Left cardiac atrium (tissue), 4 donors: Measurements from ENCODE around the gene NCK2. TPM values are rescaled to one million over a fixed set of nuclear protein-coding genes. Genes with fewer than 3 reads are reported as not detected.
A peak's percentile ranks its signal among the peaks of the same experiment; 100 is the strongest.

Experiments used
- ATAC-seq, 2 donors: fragments of 200-7000 bp; cut with Tn5 transposase; one replicate each; pipeline ENCODE4 v1.9.1; 2020; ENCODE audit warnings: mild to moderate bottlenecking in 2 of 2, moderate library complexity in 2 of 2
- DNase-seq: peaks from one replicate; pipeline ENCODE4 v3.0.0-alpha.2; 2020
- intact Hi-C, 2 donors: fragments of 100-400 bp; cut with DNase I; formaldehyde crosslinking; loops; one replicate each; pipeline versions ENCODE4 v1.14.1 to v1.15.1; 2022 to 2023
- total RNA-seq, 2 donors: library from RNA; stranded (reverse); fragmentation: NEBNext Ultra II Directional; extraction: Animal tissue kit (Norgen Biotek cat#: 25700); gene quantifications; one replicate each; pipeline ENCODE4 v1.2.1, GENCODE V29; 2021
- donor health status: DM: no; HTN: yes; CAD: no.
- donor health status: DM: no; HTN: yes; CAD: no; lungs with severe emphysema.
- donor health status: DM: yes; HTN: yes; CAD: no.
- donor health status: Dilated cardiomyopathy.

Gene NCK2
- total RNA-seq, 2 donors from 2014 or later, result 30.7 to 36.5 TPM

DNA sequence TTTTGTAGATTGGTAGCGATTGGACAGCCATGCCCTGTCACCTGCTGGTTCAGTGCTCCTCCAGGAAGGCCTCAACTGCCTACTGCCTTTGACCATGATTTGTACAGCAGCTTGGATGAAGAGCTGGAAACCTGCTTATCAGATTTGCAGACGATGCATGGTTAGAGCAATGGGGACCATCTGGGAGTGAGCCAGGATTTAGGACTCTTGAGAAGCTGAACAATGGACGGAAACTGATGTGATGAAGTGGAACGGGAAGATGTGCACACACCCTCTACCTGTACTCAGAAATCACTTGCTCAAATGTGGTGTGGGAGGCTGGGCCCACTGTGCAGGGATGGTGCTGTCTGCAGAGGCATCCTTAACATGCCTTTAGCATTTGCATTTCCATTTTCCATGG lies 57.2 kb downstream of the NCK2 start:
- intact Hi-C loops, result no loop called here
- no peak for ATAC-seq

DNA sequence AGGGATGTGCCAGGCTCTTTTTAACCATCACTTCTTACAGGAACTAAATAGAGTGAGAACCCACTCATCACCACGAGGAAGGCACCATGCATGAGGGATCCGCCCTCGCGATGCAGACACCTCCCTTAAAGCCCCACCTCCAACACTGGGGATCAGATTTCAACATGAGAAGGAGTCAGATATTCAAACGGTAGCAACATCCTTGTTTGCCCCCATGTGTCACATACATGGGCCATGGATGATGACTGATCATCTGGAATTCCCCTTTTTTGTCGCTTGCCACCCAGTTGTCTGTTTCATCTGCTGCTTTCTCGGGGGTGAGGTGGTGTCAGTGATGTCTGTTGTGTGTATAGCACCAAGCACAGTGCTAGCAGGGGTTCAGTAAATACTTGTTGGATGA lies 57.9 kb downstream of the NCK2 start:
- intact Hi-C loops, result no loop called here
- ATAC-seq (no peak), DNase-seq (no peak)

More for the DNA sequence above, 57.2 kb downstream of the NCK2 start:
- no peak for DNase-seq

DNA sequence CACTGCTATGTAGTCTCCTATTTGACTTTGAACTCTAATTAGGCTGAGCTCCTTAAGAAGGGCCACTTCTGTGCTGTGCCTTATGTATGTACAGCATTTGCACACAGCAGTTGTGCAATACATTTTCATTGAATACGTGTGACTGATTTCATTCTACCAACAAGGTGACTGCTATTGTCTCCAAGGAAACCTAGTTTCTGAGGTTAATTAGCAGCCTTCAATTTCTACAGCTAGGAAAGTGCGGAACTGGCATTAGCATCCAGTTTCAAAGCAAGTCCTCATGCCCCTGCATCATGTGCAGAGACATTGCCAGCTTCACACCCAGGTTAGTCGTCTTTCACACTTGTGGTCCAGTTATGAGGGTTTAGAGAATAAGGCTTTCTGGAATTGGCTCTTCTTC lies 58.6 kb downstream of the NCK2 start:
- DNase-seq (no peak), ATAC-seq (no peak)
- intact Hi-C loops, result no loop called here

DNA sequence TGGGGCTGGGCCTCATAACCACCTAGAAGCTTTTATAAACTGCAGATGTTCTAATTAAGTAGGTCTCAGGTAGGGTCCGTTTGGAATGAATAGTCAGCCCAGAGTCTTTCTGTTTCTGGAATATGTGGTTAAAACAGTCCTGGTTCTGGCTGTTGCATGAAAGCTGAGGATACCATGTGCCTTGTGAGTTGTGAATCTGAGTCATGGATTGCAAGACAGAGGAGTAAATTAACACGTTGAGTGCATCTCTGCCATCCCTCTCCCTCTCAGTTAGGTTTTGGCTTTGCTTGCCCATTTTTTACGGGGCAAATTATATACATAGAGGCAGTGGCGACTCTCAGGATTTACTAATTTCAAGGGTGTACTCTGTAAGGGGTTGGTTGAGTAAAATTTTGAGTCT lies 59.1 kb downstream of the NCK2 start:
- DNase-seq (no peak), ATAC-seq (no peak)
- intact Hi-C loops, result no loop called here

DNA sequence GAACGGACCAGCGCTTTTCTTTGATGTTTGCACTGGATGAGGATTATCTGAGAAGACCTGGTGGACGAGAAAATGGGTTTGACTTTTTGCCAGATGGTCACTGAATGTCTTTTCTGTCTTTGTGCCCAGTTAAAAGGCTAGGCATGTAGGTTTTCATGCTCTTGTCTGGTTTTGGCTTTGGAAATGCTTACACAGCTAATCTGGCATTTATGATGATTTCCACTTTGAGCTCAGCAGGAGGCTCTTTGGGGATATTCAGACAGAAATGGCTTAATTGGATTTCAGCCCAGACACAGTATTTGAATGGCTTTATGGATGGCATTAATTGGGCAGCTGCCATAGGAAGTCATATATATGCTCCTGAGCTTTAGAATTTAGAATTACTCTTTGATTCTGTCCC lies 59.6 kb downstream of the NCK2 start:
- no peak for ATAC-seq
- no peak for DNase-seq
- intact Hi-C loops, result no loop called here

DNA sequence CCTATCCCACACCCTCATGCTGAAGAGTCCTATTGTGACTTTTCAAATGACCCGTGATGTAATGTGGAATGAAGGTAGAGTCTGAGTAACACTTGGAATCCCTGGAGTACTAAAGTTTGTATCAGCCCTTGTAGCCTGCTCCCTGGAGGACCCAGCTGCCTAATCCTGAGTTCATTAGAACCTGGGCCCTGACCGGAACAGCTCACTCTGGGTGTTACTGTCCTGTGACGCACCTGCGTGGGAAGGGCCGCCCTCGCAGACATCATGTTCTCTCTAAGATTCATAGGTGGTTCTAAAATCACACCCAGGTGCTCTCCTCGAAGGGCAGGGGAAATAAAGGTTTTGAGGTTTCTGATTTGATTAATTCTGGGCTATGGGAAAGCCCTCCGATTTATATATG lies 62.3 kb downstream of the NCK2 start:
- intact Hi-C loops, result no loop called here
- DNase-seq (no peak), ATAC-seq (no peak)

DNA sequence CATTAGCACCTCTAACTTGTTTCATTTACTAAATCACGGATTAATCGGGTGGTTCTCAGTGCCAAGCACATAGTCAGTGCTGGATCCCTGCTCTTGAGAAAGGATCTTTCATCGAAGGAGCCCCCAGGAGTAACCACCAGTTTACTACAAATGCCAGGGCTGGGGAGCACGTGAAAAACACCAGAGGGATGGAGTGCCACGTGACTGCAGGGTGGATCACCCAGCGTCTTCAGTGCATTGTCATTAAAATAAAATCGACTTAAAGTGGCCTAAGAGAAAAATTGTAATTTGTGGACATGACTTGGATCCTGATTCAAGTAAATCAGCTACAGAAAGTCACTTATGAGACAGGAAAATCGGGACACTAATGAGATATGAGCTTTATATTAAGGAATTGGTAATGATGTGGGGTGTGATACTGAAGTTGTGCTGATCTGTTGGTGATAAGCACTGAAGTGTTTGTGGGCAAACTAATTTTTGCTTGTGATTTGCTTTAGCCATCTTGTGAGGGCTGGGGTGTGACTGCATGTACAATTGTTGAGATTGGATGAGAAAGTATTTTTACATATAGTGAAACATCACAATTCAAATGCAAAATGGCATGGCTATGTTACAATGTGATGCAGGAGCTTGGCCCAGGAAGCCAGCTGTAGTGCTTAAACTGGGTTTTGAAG lies 63.8 kb downstream of the NCK2 start:
- intact Hi-C loops, result no loop called here
- DNase-seq, result no peak
- ATAC-seq, result no peak

DNA sequence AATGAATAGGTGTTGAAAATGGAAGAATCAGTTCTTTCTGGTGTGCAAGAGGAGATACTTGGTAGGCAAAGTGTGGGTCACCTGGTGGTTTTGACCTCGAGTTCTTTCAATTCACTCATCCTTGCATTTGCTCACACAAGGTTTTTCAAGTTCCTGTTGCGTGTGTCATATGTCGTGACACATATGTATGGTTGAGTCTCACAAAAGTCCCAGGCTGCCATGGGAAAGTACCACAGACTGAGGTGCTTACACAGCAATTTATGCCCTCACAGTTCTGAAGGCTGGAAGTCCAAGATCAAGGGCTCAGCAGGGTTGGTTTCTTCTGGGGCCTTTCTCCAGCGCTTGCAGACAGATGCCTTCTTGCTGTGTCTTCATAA lies 64.4 kb downstream of the NCK2 start:
- ATAC-seq (no peak), DNase-seq (no peak)
- intact Hi-C loops, result no loop called here

DNA sequence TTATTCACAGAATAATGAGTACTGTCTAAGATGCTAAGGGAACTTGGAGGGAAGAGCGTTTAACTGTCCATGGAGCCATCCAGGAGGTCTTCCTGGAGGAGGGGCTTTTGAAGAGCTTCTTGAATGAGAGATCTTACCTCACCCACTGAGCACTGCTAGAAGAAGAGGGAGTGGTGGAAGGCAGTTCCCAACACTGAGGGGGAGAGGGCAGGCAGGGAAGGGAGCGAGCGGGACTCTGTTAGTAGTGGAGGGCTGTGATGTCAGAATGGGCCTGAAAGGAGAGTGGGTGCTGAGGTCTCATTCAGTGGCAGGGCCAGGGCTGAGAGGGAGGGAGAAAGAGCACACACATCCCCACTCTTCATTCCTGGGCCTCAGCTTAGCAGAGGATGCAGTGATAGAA lies 65.0 kb downstream of the NCK2 start:
- DNase-seq (no peak), ATAC-seq (peak in 1 of 2 donors; percentile 5)
- intact Hi-C loops, result loop anchor here in 1 of 2 donors (10.0 kb wide), 1 partner anchor 75 kb away; no protein-coding TSS in a partner anchor

DNA sequence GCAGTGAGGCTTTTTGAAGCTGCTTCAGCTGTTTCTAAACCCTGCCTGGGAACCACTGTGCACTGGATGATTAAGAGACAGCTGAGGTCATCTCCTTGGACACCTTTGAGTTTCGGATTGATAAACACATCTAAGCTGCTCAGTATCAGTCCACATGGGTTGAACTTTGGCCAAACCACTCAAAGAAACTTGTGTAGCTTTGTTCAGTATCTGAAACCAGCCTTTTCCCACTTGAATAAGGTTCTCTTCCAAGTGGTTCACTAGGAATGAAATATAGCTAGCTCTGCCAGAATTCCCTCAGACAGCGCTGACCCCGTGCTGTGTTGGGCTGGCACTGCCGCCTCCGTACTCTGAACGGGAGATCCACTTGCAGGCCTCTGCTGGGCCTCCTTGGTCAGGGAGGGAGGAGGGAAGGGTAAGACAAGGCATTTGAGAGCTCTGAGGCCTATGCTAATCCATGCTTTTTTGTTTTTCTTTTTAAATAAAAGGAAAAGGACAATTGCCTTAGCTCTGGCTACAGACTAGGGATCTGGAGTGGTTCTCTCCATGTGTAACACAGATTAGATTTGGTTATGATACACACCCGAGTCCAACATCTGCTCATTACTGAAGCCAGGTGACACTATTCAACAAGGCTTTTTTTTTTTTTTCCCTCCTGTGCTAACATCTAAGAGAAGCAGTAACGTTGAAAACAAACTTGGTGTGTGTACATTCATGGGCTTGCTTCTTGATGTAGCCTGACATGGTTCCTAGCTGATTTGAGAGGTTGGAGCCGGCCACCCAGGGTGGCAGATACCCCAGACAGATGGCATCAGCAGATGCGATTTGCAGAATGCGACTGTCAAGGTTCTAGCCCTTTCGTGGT lies 67.7 kb downstream of the NCK2 start:
- DNase-seq (peak; percentile 56), ATAC-seq (peak; percentile 91 to 93)
- intact Hi-C loops, result loop anchor here in 1 of 2 donors (10.0 kb wide), 1 partner anchor 72 kb away; no protein-coding TSS in a partner anchor

DNA sequence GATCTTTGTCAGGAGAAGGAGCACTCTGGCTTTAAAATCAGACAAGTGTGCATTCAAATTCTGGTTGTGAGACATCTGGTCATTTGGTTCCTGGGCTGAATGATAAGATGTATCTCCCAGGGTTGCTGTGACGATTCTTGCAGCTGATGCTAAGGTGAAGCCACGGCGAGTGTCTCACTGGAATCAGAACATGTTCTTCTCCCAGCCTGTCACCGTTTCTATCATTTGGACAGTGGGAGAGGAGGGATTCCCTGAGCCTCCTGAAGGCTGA lies 68.3 kb downstream of the NCK2 start:
- intact Hi-C loops, result loop anchor here in 1 of 2 donors (10.0 kb wide), 1 partner anchor 72 kb away; no protein-coding TSS in a partner anchor
- DNase-seq (no peak), ATAC-seq (no peak)

DNA sequence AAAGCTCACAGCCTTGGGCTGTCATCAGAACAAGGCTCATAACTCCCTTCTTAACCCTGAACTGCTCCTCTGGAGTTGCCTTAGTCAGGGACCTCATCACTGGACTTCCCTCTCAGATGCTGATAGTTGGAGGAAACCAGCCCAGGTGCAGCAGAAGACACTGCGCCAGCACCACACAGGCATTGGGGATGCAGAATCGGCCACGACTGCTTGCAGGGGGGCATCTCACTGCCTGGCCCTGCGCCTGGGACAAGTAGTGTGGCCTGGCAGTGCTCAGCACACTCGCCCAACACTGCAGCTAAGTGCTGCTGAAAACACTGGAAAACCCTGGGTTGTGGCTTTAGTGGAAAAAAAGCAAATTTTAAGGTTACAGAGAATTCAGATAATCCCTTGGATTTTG lies 68.7 kb downstream of the NCK2 start:
- intact Hi-C loops, result loop anchor here in 1 of 2 donors (10.0 kb wide), 1 partner anchor 71 kb away; no protein-coding TSS in a partner anchor
- DNase-seq (no peak), ATAC-seq (no peak)

DNA sequence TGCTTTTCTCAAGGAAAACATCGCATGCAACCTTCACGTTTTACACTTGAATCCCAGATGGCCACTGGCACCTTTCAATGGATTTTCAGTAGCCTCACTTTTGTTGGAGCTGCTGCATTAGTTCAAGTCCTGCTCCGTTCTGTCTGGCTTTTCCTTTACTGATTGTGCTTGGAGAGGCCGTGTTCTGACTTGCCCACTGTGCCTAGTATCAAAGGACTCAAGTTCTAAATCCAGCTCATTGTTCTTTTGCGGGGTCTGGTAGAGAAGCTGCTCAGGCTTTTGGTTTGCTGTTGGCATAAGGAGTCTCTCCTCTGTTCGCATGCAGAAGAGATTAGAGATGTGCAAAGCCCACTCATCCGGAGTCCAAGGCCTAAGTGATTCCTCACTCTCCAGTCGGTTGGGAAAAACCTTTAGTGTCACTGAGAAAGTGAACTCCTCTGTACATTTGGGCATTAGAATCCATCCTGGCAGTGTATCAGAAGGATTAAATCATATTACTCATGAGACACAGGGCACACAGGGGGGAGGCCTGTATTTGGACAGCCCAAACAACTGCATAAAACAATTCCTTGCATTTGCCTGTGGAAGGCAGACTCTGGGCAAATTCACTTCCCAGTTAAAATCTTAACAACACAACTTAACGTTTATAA lies 69.7 kb downstream of the NCK2 start:
- ATAC-seq (no peak), DNase-seq (no peak)
- intact Hi-C loops, result loop anchor here in 1 of 2 donors (10.0 kb wide), 1 partner anchor 70 kb away; no protein-coding TSS in a partner anchor

DNA sequence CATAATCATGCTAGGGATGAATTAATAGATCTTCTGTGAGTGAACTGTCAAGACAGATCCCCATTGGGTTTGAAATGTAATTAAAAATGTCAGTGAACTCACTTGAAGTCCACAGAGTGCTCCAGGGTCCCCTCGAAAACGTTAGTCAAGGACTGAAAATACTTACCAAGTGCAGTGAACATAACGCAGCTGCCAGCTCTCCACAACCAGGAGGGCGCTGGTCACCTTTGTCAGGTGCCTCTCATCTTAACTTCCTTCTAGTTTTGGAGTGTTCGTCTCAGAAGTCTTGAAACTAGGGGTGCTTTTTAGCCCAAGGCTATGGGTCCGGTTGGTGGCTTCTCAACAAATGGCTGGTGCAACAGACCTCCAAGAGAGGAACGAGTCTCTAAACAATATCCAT lies 70.7 kb downstream of the NCK2 start:
- intact Hi-C loops, result loop anchor here in 1 of 2 donors (10.0 kb wide), 1 partner anchor 69 kb away; no protein-coding TSS in a partner anchor
- DNase-seq (no peak), ATAC-seq (no peak)

DNA sequence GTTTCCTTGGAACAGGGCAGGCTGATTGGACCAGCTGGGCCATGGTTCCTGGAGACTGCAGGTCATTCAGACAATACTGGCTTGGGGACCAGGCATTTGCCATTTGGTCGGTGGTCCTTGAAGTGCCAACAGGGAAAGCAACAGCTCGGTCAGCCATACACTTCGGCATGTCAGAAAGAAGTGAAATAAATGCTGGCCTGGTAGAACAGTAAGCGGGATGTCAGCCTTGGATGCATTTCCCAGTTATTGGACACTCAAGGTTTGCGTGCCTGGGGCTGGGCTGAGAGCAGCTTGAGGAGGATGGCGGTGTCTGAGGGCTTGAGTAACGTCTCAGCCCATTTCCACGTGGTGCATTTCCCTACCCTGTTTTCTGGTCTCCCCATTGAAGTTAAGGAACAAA lies 75.4 kb downstream of the NCK2 start:
- DNase-seq, result no peak
- intact Hi-C loops, result no loop called here
- ATAC-seq, result no peak

DNA sequence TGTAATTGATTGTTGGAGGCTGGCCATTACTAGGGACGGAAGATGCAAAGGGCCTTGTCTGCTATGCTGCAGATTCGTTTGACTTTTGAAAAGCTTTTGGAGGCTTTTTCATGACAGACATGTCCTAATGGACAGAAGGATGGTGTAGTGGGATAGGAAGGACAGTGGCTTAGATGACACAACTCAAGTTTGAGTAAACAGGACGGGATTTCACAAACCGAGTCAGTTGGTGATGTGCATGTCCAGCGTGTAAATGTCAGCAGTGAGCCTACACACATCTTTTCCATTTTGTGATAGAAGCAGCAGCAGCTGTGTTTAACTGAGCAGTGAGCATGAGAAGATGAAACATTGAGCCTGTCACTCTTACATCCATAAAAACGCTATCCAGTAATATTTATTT lies 76.0 kb downstream of the NCK2 start:
- no peak for DNase-seq

DNA sequence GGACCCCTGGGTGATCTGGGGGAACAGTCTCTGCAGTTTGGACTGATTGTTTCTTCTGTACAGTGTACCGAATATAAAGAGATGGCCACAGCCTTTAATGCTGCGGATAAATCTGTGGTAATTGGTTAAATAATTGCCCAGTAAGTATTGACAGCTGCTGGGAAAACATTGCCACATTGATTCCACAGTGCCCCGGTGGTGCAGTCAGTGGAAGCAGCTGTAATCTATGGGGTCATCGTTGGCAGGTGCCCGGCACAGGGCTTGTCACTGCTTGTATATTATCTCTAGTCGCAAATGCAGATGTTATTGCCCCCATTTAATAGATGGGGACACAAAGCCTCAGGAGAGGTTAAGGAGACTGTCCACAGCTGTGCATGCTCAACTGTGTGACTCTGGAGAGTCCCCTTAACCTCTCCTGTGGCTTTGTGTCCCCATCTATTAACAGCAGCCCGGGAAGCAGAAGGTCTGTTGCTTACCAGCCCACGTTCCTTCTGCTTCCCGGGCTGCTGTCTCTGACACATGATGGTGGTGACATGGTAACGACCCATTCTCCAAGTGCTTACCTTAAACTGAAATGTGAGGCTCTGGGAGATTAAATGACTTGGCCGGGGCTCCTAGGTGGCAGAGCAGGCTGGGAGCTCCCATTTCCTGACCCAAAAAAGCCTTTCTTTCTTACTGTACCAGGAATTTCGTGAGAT lies 76.9 kb downstream of the NCK2 start:
- DNase-seq (no peak), ATAC-seq (peak; percentile 40 to 63)
- intact Hi-C loops, result no loop called here

More for the DNA sequence above, 76.0 kb downstream of the NCK2 start:
- intact Hi-C loops, result no loop called here
- ATAC-seq, result no peak

DNA sequence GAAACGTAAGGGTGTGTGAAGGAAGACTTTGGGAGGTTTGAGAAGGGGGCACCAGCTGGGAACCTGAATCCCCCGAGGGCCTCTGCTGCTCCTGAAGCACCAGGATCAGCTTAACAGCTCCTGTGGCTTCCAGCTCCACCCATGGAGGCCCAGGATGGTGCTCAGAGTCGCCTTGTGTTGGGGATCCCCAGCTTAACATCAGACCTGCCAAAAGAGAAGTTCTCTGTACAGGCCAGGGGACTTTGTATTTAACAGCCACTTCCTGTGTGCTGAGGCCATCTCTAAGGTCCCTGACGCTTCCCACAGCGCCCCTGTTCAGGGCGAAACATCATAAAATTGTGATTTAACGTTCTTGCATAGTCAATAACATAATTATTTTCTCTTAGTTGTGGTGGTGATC lies 77.5 kb downstream of the NCK2 start:
- ATAC-seq, result no peak

DNA sequence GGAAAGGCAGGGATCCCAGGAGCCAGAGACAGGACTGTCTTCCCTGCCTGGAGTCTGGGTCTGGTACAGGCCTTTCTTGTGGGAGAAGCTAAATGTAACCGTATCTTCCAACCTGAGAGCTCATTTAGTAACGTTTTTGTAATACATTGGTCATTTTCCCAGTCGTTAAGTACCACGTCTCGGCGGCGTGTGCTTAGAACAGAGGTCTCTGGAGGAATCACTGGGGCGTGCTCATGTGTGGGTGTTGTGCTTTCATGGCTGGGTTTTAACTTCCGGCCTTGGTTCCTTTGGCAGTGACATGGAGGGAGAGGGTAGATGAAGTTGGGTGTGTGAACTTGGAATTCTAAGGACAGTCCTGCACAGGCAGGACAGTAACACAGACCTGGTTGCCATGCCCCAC lies 79.7 kb downstream of the NCK2 start:
- DNase-seq (no peak), ATAC-seq (peak; percentile 32 to 58)
- intact Hi-C loops, result no loop called here

More for the DNA sequence above, 77.5 kb downstream of the NCK2 start:
- intact Hi-C loops, result no loop called here
- no peak for DNase-seq
